Muscle of back (tissue), 13 donors: Measurements from ENCODE around the gene ZBTB49. TPM values are rescaled to one million over a fixed set of nuclear protein-coding genes. Genes with fewer than 3 reads are reported as not detected.
"Not testable (repeated sequence)": the region's sequence is repeated elsewhere in the genome, so short reads cannot be mapped to it uniquely, and the experiment has no call there.

ENCODE experiments used
- DNase-seq, 3 donors: peaks; one replicate each; pipeline versions ENCODE4 v3.0.0 to v3.0.0-alpha.2; 2013
- long read RNA-seq, 9 donors: transcript quantifications; one replicate each; lab custom pipeline, GENCODE V29; 2026
- polyA plus RNA-seq, 10 donors: library from polyadenylated mRNA; unstranded; fragments of 120-200 nt; gene quantifications; one replicate each; pipeline ENCODE4 v1.2.1, GENCODE V29; 2013; ENCODE audit not compliant: insufficient read length in 10 of 10

Gene ZBTB49
- 1 to 10 TPM; 3.9 to 6.7 (median 5.3) TPM for polyA plus RNA-seq
- long read RNA-seq, donor 1, partial matches to known transcripts: 6 of 6 reads
- long read RNA-seq, donor 1, other reads (novel, unspliced or antisense): 0 of 6 reads
- long read RNA-seq, donor 2: 0 reads
- long read RNA-seq, donor 3: 0 reads
- long read RNA-seq, donor 4: 0 reads
- long read RNA-seq, donor 5: 0 reads
- long read RNA-seq, donor 6: 0 reads
- long read RNA-seq, donor 7: 0 reads
- long read RNA-seq, donor 8: 0 reads
- long read RNA-seq, donor 9: 0 reads

GRCh38 chr4:4289941-4290850 is at the start of gene ZBTB49, which contains the start of gene LYAR:
Gene ZBTB49, plus strand, starts transcription at chr4:4290251. Its CDS starts 9,695 bp downstream, at chr4:4299946.
Gene LYAR, minus strand, starts transcription at chr4:4290154. Its CDS starts 6,412 bp downstream, at chr4:4283742.
- DNase-seq: peak; percentile 88 to 97 (median 95)

- no peak for DNase-seq
Measured at GRCh38 chr4:4245172-4245571, 44.9 kb upstream of the ZBTB49 start.

- DNase-seq: no peak
Measured at GRCh38 chr4:4247696-4248028, 42.4 kb upstream of the ZBTB49 start.

GRCh38 chr4:4248029-4248884 is 41.8 kb upstream of the ZBTB49 start, which contains the start of gene TMEM128:
Gene TMEM128, minus strand, starts transcription at chr4:4248223. Its CDS starts 21 bp downstream, at chr4:4248202.
- peak; percentile 94 to 99 (median 98) for DNase-seq

GRCh38 chr4:4248885-4249203 is 41.2 kb upstream of the ZBTB49 start:
- DNase-seq: no peak

GRCh38 chr4:4249342-4249741 is 40.7 kb upstream of the ZBTB49 start:
- not testable (repeated sequence) for DNase-seq

GRCh38 chr4:4249866-4250265 is 40.2 kb upstream of the ZBTB49 start:
- DNase-seq: no peak

GRCh38 chr4:4254199-4254598 is 35.9 kb upstream of the ZBTB49 start:
- DNase-seq: no peak

GRCh38 chr4:4254666-4255065 is 35.4 kb upstream of the ZBTB49 start:
- no peak for DNase-seq

GRCh38 chr4:4256799-4257198 is 33.3 kb upstream of the ZBTB49 start:
- peak in 1 of 3 donors; percentile 41 for DNase-seq

- not testable (repeated sequence) for DNase-seq
Measured at GRCh38 chr4:4257705-4258104, 32.3 kb upstream of the ZBTB49 start.

GRCh38 chr4:4259484-4260100 is 30.5 kb upstream of the ZBTB49 start:
- DNase-seq: peak in 1 of 3 donors; percentile 24

- DNase-seq: no peak
Measured at GRCh38 chr4:4260185-4260751, 29.8 kb upstream of the ZBTB49 start.

- no peak for DNase-seq
Measured at GRCh38 chr4:4267981-4268380, 22.1 kb upstream of the ZBTB49 start.

GRCh38 chr4:4268776-4269175 is 21.3 kb upstream of the ZBTB49 start:
- no peak for DNase-seq

- no peak for DNase-seq
Measured at GRCh38 chr4:4269331-4269731, 20.7 kb upstream of the ZBTB49 start.

- no peak for DNase-seq
Measured at GRCh38 chr4:4269856-4270255, 20.2 kb upstream of the ZBTB49 start.

GRCh38 chr4:4270529-4270928 is 19.5 kb upstream of the ZBTB49 start:
- DNase-seq: no peak

- DNase-seq: no peak
Measured at GRCh38 chr4:4271912-4272311, 18.1 kb upstream of the ZBTB49 start.

- no peak for DNase-seq
Measured at GRCh38 chr4:4274226-4274625, 15.8 kb upstream of the ZBTB49 start.

- no peak for DNase-seq
Measured at GRCh38 chr4:4277531-4277930, 12.5 kb upstream of the ZBTB49 start.
